Activated B cell treated with CpG ODN at 0.5 μM for 24 hours (primary cell): ENCODE results near the gene LAG3. TPM values are rescaled to one million over a fixed set of nuclear protein-coding genes. Genes with fewer than 3 reads are reported as not detected.

Experiments
- ATAC-seq: fragments of 200-7000 bp; cut with Tn5 transposase; one replicate; pipeline ENCODE4 v1.10.0; 2021; ENCODE audit warnings: low read depth, mild to moderate bottlenecking, moderate library complexity
- CTCF ChIA-PET: fragments of 350-600 bp; sonication (Branson Sonifier 250); formaldehyde crosslinking; loops from one replicate; lab custom pipeline; 2021; ENCODE audit warnings: antibody characterized with exemption; lab: Charles Lee
- POLR2A ChIA-PET: fragments of 350-600 bp; sonication (Branson Sonifier 250); formaldehyde crosslinking; loops from one replicate; lab custom pipeline; 2021; ENCODE audit warnings: antibody characterized with exemption; lab: Charles Lee
- DNase-seq: peaks from one replicate; pipeline ENCODE4 v3.0.0; 2022
- H3K27ac Mint-ChIP-seq: one replicate; pipeline ENCODE4 v1.8.0; 2020; ENCODE audit warnings: mixed read lengths
- H3K27me3 Mint-ChIP-seq: one replicate; pipeline ENCODE4 v1.8.0; 2021; ENCODE audit warnings: mixed read lengths
- H3K36me3 Mint-ChIP-seq: one replicate; pipeline ENCODE4 v1.8.0; 2021; ENCODE audit warnings: low read depth, mixed read lengths
- H3K4me1 Mint-ChIP-seq: one replicate; pipeline ENCODE4 v1.8.0; 2021; ENCODE audit warnings: mixed read lengths
- H3K4me3 Mint-ChIP-seq: one replicate; pipeline ENCODE4 v1.8.0; 2020; ENCODE audit warnings: mild to moderate bottlenecking, mixed read lengths
- H3K9me3 Mint-ChIP-seq: one replicate; pipeline ENCODE4 v1.8.0; 2020; ENCODE audit warnings: mixed read lengths
- intact Hi-C: fragments of 100-400 bp; cut with micrococcal nuclease; formaldehyde crosslinking; loops from one replicate; pipeline ENCODE4 v1.15.1; 2024
- total RNA-seq: library from RNA; stranded (reverse); gene quantifications from 2 replicates; pipeline ENCODE4 v1.2.3, GENCODE V29; 2022
- TF ChIP-seq, protein P1 (sequence below): fragments of 200-600 bp; IDR thresholded peaks from one replicate; pipeline ENCODE4 v1.8.0; 2022; ENCODE audit warnings: antibody characterized with exemption, mild to moderate bottlenecking

LAG3 gene
- total RNA-seq, 1 donor from 2014 or later: not detected

DNA sequence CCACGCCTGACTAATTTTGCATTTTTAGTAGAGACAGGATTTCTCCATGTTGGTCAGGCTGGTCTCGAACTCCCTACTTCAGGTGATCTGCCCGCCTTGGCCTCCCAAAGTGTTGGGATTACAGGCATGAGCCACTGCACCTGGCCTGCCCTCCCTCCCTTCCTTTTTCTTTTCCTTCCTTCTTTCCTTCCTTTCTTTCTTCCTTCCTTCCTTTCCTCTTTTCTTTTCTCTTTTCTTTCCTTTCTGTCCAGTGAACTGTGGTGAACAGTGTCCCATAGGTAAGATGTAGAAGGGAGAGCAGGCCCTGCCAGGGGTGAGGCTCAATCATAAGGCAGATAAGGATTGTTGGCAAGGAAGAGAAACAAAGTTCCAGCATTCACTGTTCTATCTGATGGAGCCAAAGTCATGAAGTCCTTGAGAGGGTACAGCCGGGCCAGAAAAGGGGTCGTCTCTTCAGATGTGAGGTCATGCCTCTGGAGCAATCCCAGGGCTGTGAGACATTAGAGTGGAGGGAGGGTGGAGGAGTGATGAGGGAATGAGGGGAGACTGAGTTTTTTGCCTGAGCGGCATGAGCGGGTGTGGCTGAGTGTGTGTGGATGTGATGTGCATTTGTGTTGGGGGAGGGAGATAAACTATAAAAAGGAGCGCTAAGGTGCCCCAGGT, 15.2 kb upstream of the LAG3 start:
- ChIA-PET POLR2A (interaction anchor here (0.6 kb wide), 1 partner anchor 10 kb away, joined by 3 read pairs; no protein-coding TSS in a partner anchor), CTCF (interaction anchor here (0.8 to 1.6 kb wide), 3 partner anchors 9 to 24 kb away, joined by 3 to 7 read pairs (median 3); partner anchors contain the start of gene PTMS)
- TF ChIP-seq, protein P1, sequence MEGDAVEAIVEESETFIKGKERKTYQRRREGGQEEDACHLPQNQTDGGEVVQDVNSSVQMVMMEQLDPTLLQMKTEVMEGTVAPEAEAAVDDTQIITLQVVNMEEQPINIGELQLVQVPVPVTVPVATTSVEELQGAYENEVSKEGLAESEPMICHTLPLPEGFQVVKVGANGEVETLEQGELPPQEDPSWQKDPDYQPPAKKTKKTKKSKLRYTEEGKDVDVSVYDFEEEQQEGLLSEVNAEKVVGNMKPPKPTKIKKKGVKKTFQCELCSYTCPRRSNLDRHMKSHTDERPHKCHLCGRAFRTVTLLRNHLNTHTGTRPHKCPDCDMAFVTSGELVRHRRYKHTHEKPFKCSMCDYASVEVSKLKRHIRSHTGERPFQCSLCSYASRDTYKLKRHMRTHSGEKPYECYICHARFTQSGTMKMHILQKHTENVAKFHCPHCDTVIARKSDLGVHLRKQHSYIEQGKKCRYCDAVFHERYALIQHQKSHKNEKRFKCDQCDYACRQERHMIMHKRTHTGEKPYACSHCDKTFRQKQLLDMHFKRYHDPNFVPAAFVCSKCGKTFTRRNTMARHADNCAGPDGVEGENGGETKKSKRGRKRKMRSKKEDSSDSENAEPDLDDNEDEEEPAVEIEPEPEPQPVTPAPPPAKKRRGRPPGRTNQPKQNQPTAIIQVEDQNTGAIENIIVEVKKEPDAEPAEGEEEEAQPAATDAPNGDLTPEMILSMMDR: no peak
- Mint-ChIP-seq H3K4me3 (no peak overlapping the region), H3K27me3 (no peaks in the 10 kb centered on the region), H3K36me3 (peaks cover 2% of the 10 kb centered on the region), H3K27ac (no peak overlapping the region), H3K4me1 (peaks cover 16% of the 10 kb centered on the region), H3K9me3 (no peaks in the 10 kb centered on the region)
- intact Hi-C loops: no loop called here
- no peak for DNase-seq
- ATAC-seq: no peak

DNA sequence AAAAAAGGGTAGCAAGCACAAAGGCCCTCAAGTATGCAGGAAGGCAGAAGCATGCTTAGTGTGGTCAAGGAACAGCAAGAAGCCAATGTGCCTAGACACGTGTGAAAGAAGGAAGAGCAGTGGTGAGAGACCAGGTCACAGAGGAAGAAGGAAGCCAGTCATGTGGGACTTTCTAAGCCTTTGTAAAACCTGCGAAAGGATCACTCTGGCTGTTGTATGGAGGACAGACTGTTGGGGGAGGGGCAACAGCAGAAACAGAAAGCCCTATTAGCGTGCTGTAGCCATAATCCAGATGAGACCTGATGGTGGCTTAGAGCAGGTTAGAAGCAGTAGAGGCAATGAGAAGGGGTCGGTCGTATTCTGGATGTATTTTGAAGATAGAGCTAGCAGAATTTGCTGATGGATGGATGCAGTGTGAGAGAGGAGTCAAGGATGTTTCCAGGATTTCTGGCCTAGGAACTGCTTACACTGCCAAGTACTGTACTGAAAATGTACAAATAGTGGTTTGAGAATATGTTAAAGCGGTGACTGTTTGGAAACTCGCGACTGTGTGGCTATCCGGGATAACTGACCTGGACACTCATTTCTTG, 13.7 kb upstream of the LAG3 start:
- CTCF ChIA-PET: interaction anchor here (0.8 to 1.6 kb wide), 4 partner anchors 8 to 22 kb away, joined by 3 to 7 read pairs (median 3); partner anchors contain the start of gene PTMS

DNA sequence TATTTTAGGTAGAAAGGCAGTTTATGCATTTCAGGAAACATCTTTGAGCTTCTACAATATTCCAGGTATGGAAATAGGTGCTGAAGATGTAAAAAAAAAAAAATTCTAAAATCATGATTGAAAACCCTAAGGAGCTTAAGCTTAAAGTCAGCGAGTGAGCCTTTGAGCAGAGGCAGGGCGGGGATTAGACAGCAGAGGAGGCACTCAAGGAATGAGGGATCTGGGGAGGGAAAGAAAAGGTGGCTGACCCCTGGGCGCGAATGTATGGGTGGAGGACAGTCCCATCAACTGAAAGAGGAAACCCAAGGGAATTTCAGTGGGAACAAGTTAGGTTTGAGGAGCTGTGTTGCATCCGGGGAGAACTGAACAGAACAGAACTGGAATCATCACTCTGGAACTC, 12.6 kb upstream of the LAG3 start:
- intact Hi-C loops: no loop called here
- Mint-ChIP-seq H3K4me3 (no peak overlapping the region), H3K27ac (no peak overlapping the region), H3K36me3 (no peaks in the 10 kb centered on the region), H3K27me3 (peaks cover 5% of the 10 kb centered on the region), H3K9me3 (no peaks in the 10 kb centered on the region), H3K4me1 (peaks cover 13% of the 10 kb centered on the region)
- no peak for DNase-seq
- ChIA-PET POLR2A (no interaction called here), CTCF (interaction anchor here (0.9 to 1.5 kb wide), 2 partner anchors 8 to 19 kb away, joined by 3 read pairs; no protein-coding TSS in a partner anchor)
- TF ChIP-seq, protein P1: no peak
- ATAC-seq: no peak

More for the DNA sequence above, 13.7 kb upstream of the LAG3 start:
- Mint-ChIP-seq H3K4me1 (peaks cover 9% of the 10 kb centered on the region), H3K27me3 (peaks cover 2% of the 10 kb centered on the region), H3K4me3 (no peak overlapping the region), H3K27ac (no peak overlapping the region), H3K36me3 (no peaks in the 10 kb centered on the region), H3K9me3 (no peaks in the 10 kb centered on the region)
- intact Hi-C loops: no loop called here
- POLR2A ChIA-PET: interaction anchor here (0.6 kb wide), 1 partner anchor 151 kb away, joined by 17 read pairs; no protein-coding TSS in a partner anchor
- DNase-seq (no peak), ATAC-seq (no peak)
- TF ChIP-seq, protein P1: no peak

DNA sequence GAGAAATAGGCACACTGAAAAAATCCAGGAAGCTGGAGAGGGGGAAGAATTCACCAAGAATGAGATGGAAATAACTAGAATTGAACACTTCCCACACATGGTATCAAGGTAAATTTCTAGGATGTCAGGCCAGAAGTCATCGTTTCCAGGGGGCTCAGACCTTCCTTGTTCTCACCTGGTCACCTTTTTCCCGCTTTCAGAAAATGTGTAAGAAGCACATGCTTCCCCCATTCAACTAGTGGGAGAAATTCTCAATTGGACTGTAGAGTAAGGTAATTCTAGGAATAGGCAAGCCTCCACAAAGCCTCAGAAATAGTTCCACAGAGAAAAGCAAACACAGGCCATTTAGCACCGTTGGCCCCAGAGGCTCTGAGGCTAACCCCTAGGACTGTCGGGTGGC, 8.9 kb upstream of the LAG3 start:
- H3K4me3 Mint-ChIP-seq: no peak overlapping the region
- H3K27ac Mint-ChIP-seq: no peak overlapping the region
- H3K4me1 Mint-ChIP-seq: peaks cover 32% of the 10 kb centered on the region

More for the DNA sequence above, 8.9 kb upstream of the LAG3 start:
- TF ChIP-seq, protein P1: no peak
- DNase-seq (no peak), ATAC-seq (no peak)
- ChIA-PET POLR2A (interaction anchor here (1.0 kb wide), 1 partner anchor 10 kb away, joined by 3 read pairs; the partner anchor contains the start of gene MLF2), CTCF (interaction anchor here (0.7 kb wide), 1 partner anchor 15 kb away, joined by 3 read pairs; no protein-coding TSS in a partner anchor)
- H3K9me3 Mint-ChIP-seq: no peaks in the 10 kb centered on the region
- peaks cover 22% of the 10 kb centered on the region for H3K27me3 Mint-ChIP-seq
- intact Hi-C loops: no loop called here
- no peaks in the 10 kb centered on the region for H3K36me3 Mint-ChIP-seq
